Heart left ventricle (tissue), 16 donors: ENCODE results near the gene FAM53C. TPM values are rescaled to one million over a fixed set of nuclear protein-coding genes. Genes with fewer than 3 reads are reported as not detected.
A peak's percentile ranks its signal among the peaks of the same experiment; 100 is the strongest.
"Not testable (repeated sequence)": the region's sequence is repeated elsewhere in the genome, so short reads cannot be mapped to it uniquely, and the experiment has no call there.

Source experiments
- ATAC-seq, 4 donors: fragments of 200-7000 bp; cut with Tn5 transposase; one replicate each; pipeline ENCODE4 v1.9.1; 2020 to 2022; ENCODE audit warnings: moderate library complexity in 4 of 4, mild to moderate bottlenecking in 3 of 4, moderate number of reproducible peaks in 1 of 4
- DNase-seq, 5 donors: peaks; one replicate each; pipeline ENCODE4 v3.0.0-alpha.2; 2020
- H3K27ac ChIP-seq, 12 donors: fragments of 200-600 bp; sonication (generic) in 4 of 12; one replicate each; pipeline versions ENCODE4 v1.5.0 to v1.8.0; 2016 to 2022; ENCODE audit warnings: mild to moderate bottlenecking in 2 of 12
- H3K27me3 ChIP-seq, 9 donors: fragments of 200-600 bp; sonication (generic) in 2 of 9; one replicate each; pipeline versions ENCODE4 v1.5.1 to v1.8.0; 2016 to 2022; ENCODE audit warnings: mild to moderate bottlenecking in 3 of 9
- H3K36me3 ChIP-seq, 9 donors: fragments of 200-600 bp; sonication (generic) in 2 of 9; one replicate each; pipeline versions ENCODE4 v1.5.0 to v1.8.0; 2018 to 2022; ENCODE audit warnings: mild to moderate bottlenecking in 2 of 9
- H3K4me1 ChIP-seq, 12 donors: fragments of 200-600 bp; sonication (generic) in 4 of 12; one replicate each; pipeline versions ENCODE4 v1.5.0 to v1.8.0; 2016 to 2022; ENCODE audit warnings: mild to moderate bottlenecking in 3 of 12
- H3K4me3 ChIP-seq, 12 donors: fragments of 200-600 bp; sonication (generic) in 4 of 12; one replicate each; pipeline versions ENCODE4 v1.5.0 to v1.8.0; 2017 to 2022; ENCODE audit warnings: mild to moderate bottlenecking in 9 of 12, moderate library complexity in 4 of 12
- H3K9me3 ChIP-seq, 12 donors: fragments of 200-600 bp; sonication (generic) in 4 of 12; one replicate each; pipeline versions ENCODE4 v1.5.0 to v1.8.0; 2016 to 2022; ENCODE audit warnings: mild to moderate bottlenecking in 1 of 12
- POLR2A ChIP-seq, 2 donors: fragments of 450-650 bp; IDR thresholded peaks; one replicate each; pipeline ENCODE4 v1.6.1; 2017; ENCODE audit warnings: antibody characterized with exemption in 2 of 2, mild to moderate bottlenecking in 2 of 2, moderate library complexity in 2 of 2
- WGBS, 4 donors: extraction: QIAGEN DNeasy Blood & Tissue Kit in 2 of 4; methylation state at CpG; one replicate each; pipeline versions ENCODE4 v1.1.5 to v1.1.7; 2013 to 2018; 5-methylcytosine and 5-hydroxymethylcytosine counted together
- intact Hi-C, 10 donors: fragments of 100-400 bp; cut with DNase I; formaldehyde crosslinking; loops; one replicate each; pipeline versions ENCODE4 v1.11.1 to v1.14.2; 2022
- polyA plus RNA-seq, 2 donors: library from polyadenylated mRNA; stranded (reverse); fragments of 200-250 nt; gene quantifications; one replicate each; pipeline ENCODE4 v1.2.3, GENCODE V29; 2013
- total RNA-seq, 9 donors: library from RNA; depleted of rRNA in 2 of 9; stranded (reverse); fragments of >200 nt in 2 of 9; fragmentation: NEBNext Ultra II Directional in 3 of 9; extraction: Animal tissue kit (Norgen Biotek cat#: 25700) in 3 of 9; gene quantifications; one replicate each; pipeline versions ENCODE4 v1.1.0 to v1.2.4, GENCODE V29; 2016 to 2023
- TF ChIP-seq, protein P1 (sequence below), 12 donors: fragments of 200-600 bp; sonication (generic) in 4 of 12; IDR thresholded peaks; one replicate each; pipeline versions ENCODE4 v1.5.0 to v1.8.0; 2018 to 2022; ENCODE audit warnings: antibody characterized with exemption in 12 of 12, mild to moderate bottlenecking in 5 of 12
- donor health status: ischemic (EF 13 %, LVEDD 7.1; RV severe dilation, severe dysfunction).
- donor health status: healthy with polysubstance abuse.
- donor health status: DM: no; HTN: yes; CAD: no.
- donor health status: DM: no; HTN: no; CAD: no.
- donor health status: ischemic (EF 25% LVEDD 6.9; RV normal size, moderate dysfunction).
- donor health status: ischemic (EF 25% LVEDD 5.7; RV mildly dilated, moderate dysfunction).
- donor health status: healthy.
- donor health status: DM: yes; HTN: yes; CAD: no.
- donor health status: ischemic (EF 35%, LVEDD 5.7; RV mildly dilated, moderate dysfunction).
- donor health status: nonischemic (EF 11% LVEDD 7.7; RV severe dilation, severe dysfunction).
- donor health status: DM: yes; HTN: yes; CAD: no.
- donor health status: PGD.
- donor health status: ischemic (EF 29% LVEDD 5.4; RV normal size, mild dysfunction).
- donor health status: nonischemic (EF 23%, LVEDD 6.1; RV moderate dilation, normal function).

FAM53C gene
- total and polyA plus RNA-seq, 11 donors = 15.0 to 41.0 (median 26.2) TPM

DNA sequence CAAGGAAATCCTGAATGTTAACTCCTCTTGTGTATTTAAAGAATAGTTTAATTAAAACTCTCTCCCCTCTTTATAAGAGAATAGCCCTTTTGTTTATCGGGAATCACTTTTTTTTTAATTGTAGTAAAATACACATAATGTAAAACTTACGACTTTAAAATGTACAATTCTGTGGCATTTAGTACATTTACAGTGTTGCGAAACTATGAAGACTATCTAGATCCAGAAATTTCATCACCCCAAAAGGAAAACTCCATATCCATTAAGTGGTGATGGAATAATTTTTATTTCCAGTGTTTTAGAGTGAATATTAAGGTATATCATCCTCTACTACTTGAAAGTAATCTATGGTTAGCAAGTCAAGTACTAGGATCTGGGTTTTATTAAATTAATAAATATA lies 51.3 kb downstream of the FAM53C start:
- no peaks in the 10 kb centered on the region for H3K27me3 ChIP-seq
- 93 to 96% (median 94%) methylated on average over 3 of the region's 3 CpGs for WGBS, 4 donors
- H3K27ac ChIP-seq = no peak overlapping the region
- DNase-seq (no peak), ATAC-seq (no peak)
- H3K4me1 ChIP-seq = peaks cover 0 to 33% (median 6%) of the 10 kb centered on the region in 12 donors
- TF ChIP-seq POLR2A (IDR thresholded peaks at IDR 0.05) = no peak
- TF ChIP-seq, protein P1, sequence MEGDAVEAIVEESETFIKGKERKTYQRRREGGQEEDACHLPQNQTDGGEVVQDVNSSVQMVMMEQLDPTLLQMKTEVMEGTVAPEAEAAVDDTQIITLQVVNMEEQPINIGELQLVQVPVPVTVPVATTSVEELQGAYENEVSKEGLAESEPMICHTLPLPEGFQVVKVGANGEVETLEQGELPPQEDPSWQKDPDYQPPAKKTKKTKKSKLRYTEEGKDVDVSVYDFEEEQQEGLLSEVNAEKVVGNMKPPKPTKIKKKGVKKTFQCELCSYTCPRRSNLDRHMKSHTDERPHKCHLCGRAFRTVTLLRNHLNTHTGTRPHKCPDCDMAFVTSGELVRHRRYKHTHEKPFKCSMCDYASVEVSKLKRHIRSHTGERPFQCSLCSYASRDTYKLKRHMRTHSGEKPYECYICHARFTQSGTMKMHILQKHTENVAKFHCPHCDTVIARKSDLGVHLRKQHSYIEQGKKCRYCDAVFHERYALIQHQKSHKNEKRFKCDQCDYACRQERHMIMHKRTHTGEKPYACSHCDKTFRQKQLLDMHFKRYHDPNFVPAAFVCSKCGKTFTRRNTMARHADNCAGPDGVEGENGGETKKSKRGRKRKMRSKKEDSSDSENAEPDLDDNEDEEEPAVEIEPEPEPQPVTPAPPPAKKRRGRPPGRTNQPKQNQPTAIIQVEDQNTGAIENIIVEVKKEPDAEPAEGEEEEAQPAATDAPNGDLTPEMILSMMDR (IDR thresholded peaks at IDR 0.05) = no peak
- intact Hi-C loops = no loop called here
- no peak overlapping the region for H3K4me3 ChIP-seq
- H3K9me3 ChIP-seq = no peaks in the 10 kb centered on the region
- H3K36me3 ChIP-seq = peaks cover 3 to 97% (median 86%) of the 10 kb centered on the region in 9 donors

DNA sequence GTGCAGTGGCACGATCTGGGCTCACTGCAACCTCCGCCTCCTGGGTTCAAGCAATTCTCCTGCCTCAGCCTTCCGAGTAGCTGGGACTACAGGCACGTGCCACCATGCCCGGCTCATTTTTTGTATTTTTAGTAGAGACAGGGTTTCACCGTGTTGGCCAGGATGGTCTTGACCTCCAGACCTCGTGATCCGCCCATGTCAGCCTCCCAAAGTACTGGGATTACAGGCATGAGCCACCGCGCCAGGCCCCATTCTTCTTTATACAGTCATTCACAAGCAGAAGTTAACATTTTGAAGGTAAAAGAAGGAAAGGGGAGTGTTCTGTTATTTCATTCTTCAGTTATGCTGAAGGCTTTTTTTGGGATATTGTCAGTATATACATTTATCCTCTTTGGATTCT lies 51.8 kb downstream of the FAM53C start:
- Histone ChIP-seq H3K36me3 (peaks cover 3 to 97% (median 88%) of the 10 kb centered on the region in 9 donors), H3K4me1 (peaks cover 0 to 33% (median 6%) of the 10 kb centered on the region in 12 donors)
- not testable (repeated sequence) for ATAC-seq, H3K27me3 ChIP-seq, H3K9me3 ChIP-seq, DNase-seq, H3K27ac ChIP-seq, H3K4me3 ChIP-seq
- 93 to 98% (median 94%) methylated on average over 10 of the region's 10 CpGs for WGBS, 4 donors
- intact Hi-C loops = loop anchor here in 1 of 10 donors (10.0 kb wide), 1 partner anchor 165 kb away; no protein-coding TSS in a partner anchor

DNA sequence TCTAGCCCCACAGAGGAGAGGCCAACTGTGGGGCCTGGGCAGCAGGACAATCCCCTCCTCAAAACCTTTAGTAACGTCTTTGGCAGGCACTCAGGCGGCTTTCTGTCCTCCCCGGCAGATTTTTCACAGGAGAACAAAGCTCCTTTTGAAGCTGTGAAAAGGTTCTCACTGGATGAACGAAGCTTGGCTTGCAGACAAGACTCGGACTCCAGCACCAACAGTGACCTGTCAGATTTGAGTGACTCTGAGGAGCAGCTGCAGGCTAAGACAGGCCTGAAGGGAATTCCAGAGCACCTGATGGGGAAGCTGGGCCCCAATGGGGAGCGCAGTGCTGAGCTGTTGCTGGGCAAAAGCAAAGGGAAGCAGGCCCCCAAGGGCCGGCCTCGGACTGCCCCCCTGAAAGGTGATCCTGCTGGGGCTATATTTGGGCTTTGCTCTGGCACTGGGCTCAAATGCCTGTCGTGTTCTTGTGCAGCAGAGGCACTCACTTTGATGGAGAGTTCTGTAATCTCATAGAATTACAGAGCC lies 53.9 kb downstream of the FAM53C start:
- ATAC-seq (peak; percentile 95 to 98 (median 96)), DNase-seq (peak; percentile 64 to 79 (median 65))
- H3K4me1 ChIP-seq = peaks cover 0 to 33% (median 6%) of the 10 kb centered on the region in 12 donors
- peak overlapping the region in 2 of 12 donors; percentile 18 to 26 for H3K4me3 ChIP-seq
- intact Hi-C loops = loop anchor here in 1 of 10 donors (10.0 kb wide), 1 partner anchor 167 kb away; no protein-coding TSS in a partner anchor
- H3K27ac ChIP-seq = peak overlapping the region; percentile 52 to 93 (median 74)
- WGBS, 4 donors = 39 to 58% (median 51%) methylated on average over 7 to 9 of the region's 9 CpGs
- H3K27me3 ChIP-seq = no peaks in the 10 kb centered on the region
- TF ChIP-seq, protein P1 (IDR thresholded peaks at IDR 0.05) = no peak
- TF ChIP-seq POLR2A (IDR thresholded peaks at IDR 0.05) = no peak
- no peaks in the 10 kb centered on the region for H3K9me3 ChIP-seq
- peaks cover 0 to 97% (median 87%) of the 10 kb centered on the region in 9 donors for H3K36me3 ChIP-seq

Other genes starting within 250 kb of the FAM53C start
- gene NME5, start 198.8 kb upstream of the FAM53C start, total RNA-seq = 1 to 10 TPM in 8 of 9 donors, under 1 TPM in 1; 0.50 to 5.1 (median 3.4) TPM
- 1 to 10 TPM; 2.8 to 4.2 TPM for gene NME5, start 198.8 kb upstream of the FAM53C start, polyA plus RNA-seq
- 10 to 100 TPM; 16.6 to 30.2 (median 23.0) TPM for gene BRD8, start 159.6 kb upstream of the FAM53C start, total RNA-seq
- gene BRD8, start 159.6 kb upstream of the FAM53C start, polyA plus RNA-seq = 10 to 100 TPM; 17.6 to 22.6 TPM
- gene KIF20A, start 159.2 kb upstream of the FAM53C start, total RNA-seq = 10 to 100 TPM in 1 of 9 donors, 1 to 10 TPM in 2, under 1 TPM in 5, not detected in 1; 0.14 to 12.2 (median 0.79) TPM
- under 1 TPM in 1 of 2 donors, not detected in 1; 0.12 TPM for gene KIF20A, start 159.2 kb upstream of the FAM53C start, polyA plus RNA-seq
- 10 to 100 TPM; 11.9 to 25.6 (median 17.2) TPM for gene CDC23, start 124.9 kb upstream of the FAM53C start, total RNA-seq
- 10 to 100 TPM; 10.1 to 17.4 TPM for gene CDC23, start 124.9 kb upstream of the FAM53C start, polyA plus RNA-seq
- gene GFRA3, start 63.6 kb upstream of the FAM53C start, total RNA-seq = 1 to 10 TPM in 1 of 9 donors, under 1 TPM in 8; 0.35 to 1.3 (median 0.67) TPM
- gene GFRA3, start 63.6 kb upstream of the FAM53C start, polyA plus RNA-seq = 1 to 10 TPM in 1 of 2 donors, under 1 TPM in 1; 0.40 to 1.1 TPM
- 1 to 10 TPM in 1 of 9 donors, under 1 TPM in 3, not detected in 5; 0.19 to 2.5 (median 0.58) TPM for gene CDC25C, start 6.5 kb upstream of the FAM53C start, total RNA-seq
- gene CDC25C, start 6.5 kb upstream of the FAM53C start, polyA plus RNA-seq = under 1 TPM in 1 of 2 donors, not detected in 1; 0.08 TPM
- 10 to 100 TPM; 31.9 to 65.1 (median 52.6) TPM for gene KDM3B, start 14.4 kb downstream of the FAM53C start, total RNA-seq
- 10 to 100 TPM; 17.0 to 18.2 TPM for gene KDM3B, start 14.4 kb downstream of the FAM53C start, polyA plus RNA-seq
- gene REEP2, start 100.8 kb downstream of the FAM53C start, total RNA-seq = 10 to 100 TPM in 3 of 9 donors, 1 to 10 TPM in 6; 1.6 to 11.2 (median 6.2) TPM
- gene REEP2, start 100.8 kb downstream of the FAM53C start, polyA plus RNA-seq = 1 to 10 TPM; 2.8 to 3.9 TPM
- gene EGR1, start 127.2 kb downstream of the FAM53C start, total RNA-seq = 100 to 1,000 TPM in 1 of 9 donors, 10 to 100 TPM in 4, 1 to 10 TPM in 4; 4.0 to 133 (median 15.3) TPM
- 10 to 100 TPM; 13.9 to 16.2 TPM for gene EGR1, start 127.2 kb downstream of the FAM53C start, polyA plus RNA-seq
- 100 to 1,000 TPM in 1 of 9 donors, 10 to 100 TPM in 8; 52.4 to 116 (median 81.8) TPM for gene ETF1, start 205.0 kb downstream of the FAM53C start, total RNA-seq
- gene ETF1, start 205.0 kb downstream of the FAM53C start, polyA plus RNA-seq = 100 to 1,000 TPM in 1 of 2 donors, 10 to 100 TPM in 1; 19.0 to 104 TPM
- gene HSPA9, start 237.1 kb downstream of the FAM53C start, total RNA-seq = 100 to 1,000 TPM; 211 to 481 (median 313) TPM
- 100 to 1,000 TPM; 115 to 408 TPM for gene HSPA9, start 237.1 kb downstream of the FAM53C start, polyA plus RNA-seq